Body of pancreas (tissue), 4 donors: ENCODE data around the gene CD46. TPM values are rescaled to one million over a fixed set of nuclear protein-coding genes. Genes with fewer than 3 reads are reported as not detected.

Experiments used
- microRNA counts, 2 donors: library from miRNA; unstranded; fragments of <30 nt; microRNA quantifications; one replicate each; lab custom pipeline; 2017
- small RNA-seq: library from RNA; depleted of rRNA; stranded (forward); fragments of <200 nt; gene quantifications from one replicate; pipeline ENCODE3, GENCODE V24; 2016
- total RNA-seq, 2 donors: library from RNA; depleted of rRNA; stranded (reverse); fragments of >200 nt; gene quantifications; one replicate each; pipeline ENCODE4 v1.1.0, GENCODE V29; 2016

Gene CD46
- total RNA-seq, 2 donors from 2014 or later, result 162 to 175 TPM

MicroRNAs encoded within 50 kb of the gene (microRNA counts, 767-probe panel; counts per million panel counts)
- microRNA hsa-miR-29b-3p (lab: Ali Mortazavi, UCI) (6,700 to 11,886 counts per million in 2 donors), microRNA hsa-miR-29c-3p (lab: Ali Mortazavi, UCI) (6,848 to 11,681 counts per million in 2 donors)

Small RNA genes lying within 50 kb of the gene (small RNA-seq; reads per million reads assigned to genes)
- not detected for gene RNA5SP534

Other genes starting within 250 kb of the CD46 start
- gene CR1L, start 106.9 kb upstream of the CD46 start, total RNA-seq, result not detected
- gene CD34, start 159.1 kb downstream of the CD46 start, total RNA-seq, result 10 to 100 TPM; 11.5 to 14.8 TPM